Ovary (tissue), 3 donors: ENCODE measurements around the gene PARD3.

Experiments used
- EP300 ChIP-seq: sonication (generic); formaldehyde crosslinking; IDR thresholded peaks from one replicate; pipeline ENCODE4 v1.6.1; 2017; ENCODE audit warnings: antibody characterized with exemption
- POLR2A ChIP-seq: fragments of 450-650 bp; IDR thresholded peaks from one replicate; pipeline ENCODE4 v1.6.1; 2017; ENCODE audit warnings: antibody characterized with exemption, mild to moderate bottlenecking, moderate library complexity
- TF ChIP-seq, protein P1 (sequence below), 3 donors: fragments of 450-650 bp in 2 of 3; fragments of 200-600 bp in 1 of 3; IDR thresholded peaks; one replicate each; pipeline versions ENCODE4 v1.5.1 to v1.8.0; 2016 to 2022; ENCODE audit warnings: antibody characterized with exemption in 3 of 3, mild to moderate bottlenecking in 1 of 3
- donor health status: DM: no; HTN: no; CAD: no.

DNA sequence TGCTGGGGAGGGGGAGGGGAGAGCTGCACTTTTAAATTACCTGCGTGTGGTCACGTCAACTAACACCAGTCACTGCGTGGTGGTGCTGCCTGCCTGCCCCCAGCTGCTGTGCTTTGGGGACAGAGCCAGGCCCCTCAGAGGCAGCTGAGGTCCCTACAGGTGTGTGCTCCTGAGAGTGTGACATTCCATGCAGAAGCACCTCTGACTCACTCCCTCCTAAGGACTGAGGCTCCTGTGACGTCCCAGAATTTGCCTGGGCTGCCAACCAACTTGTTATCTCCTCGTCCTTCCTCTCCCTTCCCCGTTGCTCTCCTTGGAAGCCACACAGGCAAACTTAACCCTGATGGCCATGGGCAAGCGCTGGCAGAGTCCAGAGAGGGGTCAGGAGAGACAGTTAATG, 563.0 kb downstream of the PARD3 start:
- TF ChIP-seq, protein P1, sequence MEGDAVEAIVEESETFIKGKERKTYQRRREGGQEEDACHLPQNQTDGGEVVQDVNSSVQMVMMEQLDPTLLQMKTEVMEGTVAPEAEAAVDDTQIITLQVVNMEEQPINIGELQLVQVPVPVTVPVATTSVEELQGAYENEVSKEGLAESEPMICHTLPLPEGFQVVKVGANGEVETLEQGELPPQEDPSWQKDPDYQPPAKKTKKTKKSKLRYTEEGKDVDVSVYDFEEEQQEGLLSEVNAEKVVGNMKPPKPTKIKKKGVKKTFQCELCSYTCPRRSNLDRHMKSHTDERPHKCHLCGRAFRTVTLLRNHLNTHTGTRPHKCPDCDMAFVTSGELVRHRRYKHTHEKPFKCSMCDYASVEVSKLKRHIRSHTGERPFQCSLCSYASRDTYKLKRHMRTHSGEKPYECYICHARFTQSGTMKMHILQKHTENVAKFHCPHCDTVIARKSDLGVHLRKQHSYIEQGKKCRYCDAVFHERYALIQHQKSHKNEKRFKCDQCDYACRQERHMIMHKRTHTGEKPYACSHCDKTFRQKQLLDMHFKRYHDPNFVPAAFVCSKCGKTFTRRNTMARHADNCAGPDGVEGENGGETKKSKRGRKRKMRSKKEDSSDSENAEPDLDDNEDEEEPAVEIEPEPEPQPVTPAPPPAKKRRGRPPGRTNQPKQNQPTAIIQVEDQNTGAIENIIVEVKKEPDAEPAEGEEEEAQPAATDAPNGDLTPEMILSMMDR (IDR thresholded peaks at IDR 0.05): no peak
- TF ChIP-seq POLR2A (no peak), EP300 (no peak)
